IPS-11a (cell line): ENCODE data around the gene SNRNP48.
A peak's percentile ranks its signal among the peaks of the same experiment; 100 is the strongest.

Experiments
- H3K4me3 ChIP-seq: one replicate; pipeline ENCODE4 v1.5.1; 2013; ENCODE audit warnings: low read depth, low read length, control low read depth

SNRNP48 gene, protein sequence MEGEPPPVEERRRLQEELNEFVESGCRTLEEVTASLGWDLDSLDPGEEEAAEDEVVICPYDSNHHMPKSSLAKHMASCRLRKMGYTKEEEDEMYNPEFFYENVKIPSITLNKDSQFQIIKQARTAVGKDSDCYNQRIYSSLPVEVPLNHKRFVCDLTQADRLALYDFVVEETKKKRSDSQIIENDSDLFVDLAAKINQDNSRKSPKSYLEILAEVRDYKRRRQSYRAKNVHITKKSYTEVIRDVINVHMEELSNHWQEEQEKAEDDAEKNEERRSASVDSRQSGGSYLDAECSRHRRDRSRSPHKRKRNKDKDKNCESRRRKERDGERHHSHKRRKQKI

DNA sequence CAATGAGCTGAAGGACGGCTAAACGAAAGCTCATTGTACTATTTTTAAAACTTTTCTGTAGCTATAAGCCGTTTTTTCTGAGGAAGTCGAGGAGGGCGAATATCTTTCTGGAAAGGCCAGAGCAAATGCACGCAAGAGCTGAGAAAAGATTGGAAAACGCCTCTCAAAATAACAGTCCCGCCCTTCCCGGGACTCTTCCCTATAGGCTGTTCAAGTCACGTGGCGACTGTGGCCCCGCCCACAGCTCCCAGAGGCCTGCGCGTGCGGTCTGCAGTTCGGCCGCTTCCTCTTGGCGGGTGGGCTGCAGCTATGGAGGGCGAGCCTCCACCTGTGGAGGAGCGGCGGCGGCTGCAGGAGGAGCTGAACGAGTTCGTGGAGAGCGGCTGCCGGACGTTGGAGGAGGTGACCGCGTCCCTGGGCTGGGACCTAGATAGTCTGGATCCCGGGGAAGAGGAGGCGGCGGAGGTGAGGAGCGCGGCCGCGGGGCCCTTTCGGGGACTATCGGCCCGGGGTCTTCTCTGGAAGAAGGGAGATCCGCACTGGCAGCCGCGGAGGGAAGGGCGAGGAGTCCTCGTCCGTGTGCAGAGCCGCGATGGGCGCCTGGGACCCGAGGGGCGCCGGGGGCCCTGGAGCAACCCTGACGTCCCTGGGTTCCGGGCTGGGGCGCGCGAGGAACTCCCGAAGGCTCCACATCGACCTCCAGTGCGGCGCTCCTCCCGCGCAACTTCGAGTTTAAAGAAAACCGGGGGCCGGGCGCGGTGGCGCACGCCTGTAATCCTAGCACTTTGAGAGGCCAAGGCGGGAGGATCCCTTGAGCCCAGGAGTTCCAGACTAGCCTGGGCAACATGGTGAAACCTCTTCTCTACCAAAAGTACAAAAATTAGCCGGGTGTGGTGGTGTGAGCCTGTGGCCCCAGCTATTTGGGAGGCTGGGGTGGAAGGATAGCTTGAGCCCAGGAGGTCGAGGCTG lies at the start of gene SNRNP48:
SNRNP48 (plus strand) TSS at position 250 of the 969 bp plus-strand sequence; CDS start at position 310, 60 bp downstream.
- peak within 1 kb of the TSS; percentile 82 for H3K4me3 ChIP-seq

DNA sequence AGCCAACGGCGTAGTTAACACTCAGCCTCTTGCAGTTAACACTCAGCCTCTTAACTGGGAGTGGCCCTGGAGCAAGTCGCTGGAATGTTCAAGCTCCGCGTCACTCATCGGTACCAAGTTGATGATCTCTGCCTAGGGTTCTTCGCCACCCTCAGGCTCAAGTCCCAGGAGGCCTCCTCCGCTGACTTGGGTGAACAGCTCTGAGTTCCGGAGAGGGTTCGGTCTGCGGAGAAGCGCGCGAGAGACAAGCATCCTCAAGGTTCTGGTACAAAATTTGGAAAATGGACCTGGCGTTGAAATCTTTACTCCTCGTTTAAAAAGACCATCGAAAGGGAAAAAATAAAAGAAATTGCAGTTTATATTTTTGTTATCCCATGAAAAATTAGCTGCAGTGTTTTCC lies 49.4 kb upstream of the SNRNP48 start:
- H3K4me3 ChIP-seq = peak overlapping the region; percentile 77

DNA sequence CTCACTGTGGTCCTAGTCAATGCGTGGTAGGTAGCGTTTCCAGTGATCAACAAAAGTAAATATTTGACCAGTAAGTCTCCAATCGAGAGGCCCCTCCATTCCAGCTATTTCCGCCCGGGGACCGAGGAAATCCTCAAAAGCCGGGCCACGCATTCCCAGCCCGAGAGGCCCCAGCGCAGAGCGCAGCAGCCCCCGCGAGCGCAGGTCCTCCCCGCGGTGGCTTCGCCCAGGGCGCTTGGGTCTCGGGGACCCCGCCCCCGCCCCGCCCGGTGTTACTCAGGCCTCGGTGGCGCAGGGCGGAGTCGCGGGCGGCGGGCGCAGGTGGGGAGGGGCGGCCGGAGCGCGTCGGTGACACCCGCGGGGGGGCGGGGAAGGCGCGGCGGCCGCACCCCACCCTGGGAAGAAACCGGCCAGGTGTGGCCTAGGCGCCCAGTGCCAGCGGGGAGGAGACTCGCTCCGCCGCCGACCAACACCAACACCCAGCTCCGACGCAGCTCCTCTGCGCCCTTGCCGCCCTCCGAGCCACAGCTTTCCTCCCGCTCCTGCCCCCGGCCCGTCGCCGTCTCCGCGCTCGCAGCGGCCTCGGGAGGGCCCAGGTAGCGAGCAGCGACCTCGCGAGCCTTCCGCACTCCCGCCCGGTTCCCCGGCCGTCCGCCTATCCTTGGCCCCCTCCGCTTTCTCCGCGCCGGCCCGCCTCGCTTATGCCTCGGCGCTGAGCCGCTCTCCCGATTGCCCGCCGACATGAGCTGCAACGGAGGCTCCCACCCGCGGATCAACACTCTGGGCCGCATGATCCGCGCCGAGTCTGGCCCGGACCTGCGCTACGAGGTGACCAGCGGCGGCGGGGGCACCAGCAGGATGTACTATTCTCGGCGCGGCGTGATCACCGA lies 48.6 kb upstream of the SNRNP48 start, which contains the start of gene DSP:
DSP (plus strand) TSS at position 497 of the 890 bp plus-strand sequence; CDS start at position 742, 245 bp downstream.
- H3K4me3 ChIP-seq = peak within 1 kb of the TSS; percentile 77

DNA sequence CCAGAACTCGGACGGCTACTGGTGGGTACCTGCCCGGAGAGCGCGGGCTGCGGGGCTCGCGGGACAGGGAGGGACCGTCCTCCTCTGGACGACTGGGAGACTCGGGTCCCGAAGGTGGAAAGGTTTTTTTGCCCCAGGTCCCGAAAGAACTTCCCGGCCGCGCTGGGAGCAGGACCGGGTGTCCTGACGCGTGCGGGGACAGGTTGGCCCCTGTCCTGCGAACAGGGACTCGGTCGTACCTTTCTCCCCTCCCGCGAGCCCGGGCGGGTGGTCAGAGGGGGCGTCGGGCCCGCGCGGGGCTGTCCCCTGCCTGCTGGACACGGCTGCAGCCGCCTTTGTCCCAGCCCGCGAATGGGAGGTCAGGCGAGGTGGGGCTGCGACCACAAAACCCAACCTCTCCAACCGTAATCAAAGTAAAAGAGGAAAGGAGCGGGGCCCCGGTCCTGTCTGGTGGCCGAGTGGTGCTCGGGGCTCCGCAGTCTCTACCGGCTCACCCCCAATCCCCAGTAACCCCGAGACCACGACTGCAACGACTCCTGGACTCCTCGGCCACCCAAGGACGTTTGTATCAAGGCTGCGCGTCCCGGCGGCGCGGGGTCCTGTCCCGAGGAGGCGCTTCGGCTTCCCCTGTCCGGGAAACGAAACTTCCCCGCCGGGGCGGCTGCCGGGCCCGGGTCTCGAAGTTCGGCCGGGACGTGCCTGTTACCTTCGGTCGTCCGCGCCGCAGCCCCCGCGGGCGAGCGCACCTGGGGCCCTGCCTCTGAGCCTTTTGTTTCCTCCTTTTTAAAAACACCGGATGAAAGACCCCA lies 47.7 kb upstream of the SNRNP48 start:
- peak overlapping the region; percentile 77 for H3K4me3 ChIP-seq

DNA sequence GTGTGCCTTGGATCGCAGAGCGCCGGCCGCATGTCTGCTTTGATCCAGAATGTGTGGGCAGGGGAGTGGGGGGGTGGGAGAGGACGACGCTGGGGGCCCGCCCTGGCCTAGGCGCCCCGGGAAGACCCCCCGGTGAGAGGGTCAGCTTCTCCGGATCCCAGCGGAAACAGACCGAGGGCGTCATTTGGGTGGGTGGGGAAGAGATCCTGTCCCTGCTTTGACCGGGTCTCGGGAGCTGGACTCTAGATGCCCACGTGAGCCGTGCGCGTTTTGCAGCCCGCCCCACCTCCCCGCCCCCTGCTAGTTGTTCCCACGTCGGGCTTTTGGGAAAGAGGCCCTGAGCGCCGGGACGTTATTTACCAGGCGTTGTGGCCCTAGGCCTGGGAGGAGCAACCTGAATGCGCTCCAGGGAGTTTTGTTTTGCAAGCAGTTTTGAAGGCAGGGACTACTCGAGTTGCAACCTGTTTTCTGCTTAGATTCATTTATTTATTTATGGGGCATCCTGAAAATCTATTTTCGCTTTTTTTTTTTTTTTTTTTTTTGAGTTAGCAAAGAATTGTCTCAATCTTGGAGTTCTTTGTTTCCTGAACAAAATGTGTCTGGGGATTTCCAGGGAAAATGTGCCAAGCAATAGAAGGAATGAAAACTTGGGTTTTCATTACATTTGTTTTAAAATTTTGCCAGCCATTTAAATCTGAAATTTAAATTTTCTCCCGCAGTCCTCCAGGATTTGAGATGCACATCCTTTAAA lies 46.9 kb upstream of the SNRNP48 start:
- H3K4me3 ChIP-seq = peak overlapping the region; percentile 77

DNA sequence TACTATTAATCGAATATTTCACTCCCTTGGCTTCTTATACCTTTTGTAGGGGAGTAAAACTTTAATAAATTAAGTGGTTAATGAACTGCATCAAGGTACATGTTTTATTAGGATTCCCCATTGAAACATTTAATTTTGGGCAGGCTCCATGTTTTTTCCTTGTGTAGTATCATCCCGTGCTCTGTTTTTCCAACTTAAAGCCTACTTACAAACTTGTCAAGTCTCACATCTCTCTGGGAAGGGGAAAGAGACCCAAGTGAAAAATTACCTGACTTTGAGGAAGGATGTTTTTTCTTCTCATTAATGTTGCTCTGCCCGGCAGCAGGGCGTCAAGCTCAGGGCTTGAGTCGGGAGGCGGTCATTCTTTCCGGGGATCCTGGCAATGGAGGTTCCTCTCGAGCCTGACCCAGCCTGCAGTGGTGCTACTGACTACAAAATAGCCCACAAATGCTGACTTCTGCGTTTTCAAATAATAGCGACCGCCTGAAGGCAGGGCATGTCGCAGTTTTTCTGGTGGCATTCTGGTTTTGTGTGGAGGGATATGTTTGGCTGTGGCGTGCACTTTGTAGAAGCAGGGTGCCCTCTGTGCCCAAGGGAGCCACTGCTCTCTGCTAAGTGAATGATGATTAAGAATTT lies 46.1 kb upstream of the SNRNP48 start:
- H3K4me3 ChIP-seq = peak overlapping the region; percentile 10

DNA sequence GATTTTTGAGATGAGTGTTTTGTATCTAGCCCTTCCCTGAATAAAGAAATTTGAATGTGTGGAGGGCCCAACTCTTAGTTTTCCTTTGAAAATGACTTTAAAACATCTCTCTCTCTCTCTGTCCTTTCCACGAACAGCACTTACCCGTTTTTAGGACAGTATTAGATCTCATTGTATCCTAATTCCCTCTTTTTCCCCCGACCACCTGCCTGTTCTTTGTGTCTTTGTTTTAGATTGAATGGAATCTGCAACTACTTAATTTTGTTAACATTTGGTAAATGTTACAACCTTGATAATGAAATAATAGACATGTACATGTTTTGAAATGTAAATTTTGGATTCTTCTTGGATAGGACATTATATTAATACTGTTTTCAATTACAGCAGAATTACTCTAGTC lies 45.4 kb upstream of the SNRNP48 start:
- no peak overlapping the region for H3K4me3 ChIP-seq

DNA sequence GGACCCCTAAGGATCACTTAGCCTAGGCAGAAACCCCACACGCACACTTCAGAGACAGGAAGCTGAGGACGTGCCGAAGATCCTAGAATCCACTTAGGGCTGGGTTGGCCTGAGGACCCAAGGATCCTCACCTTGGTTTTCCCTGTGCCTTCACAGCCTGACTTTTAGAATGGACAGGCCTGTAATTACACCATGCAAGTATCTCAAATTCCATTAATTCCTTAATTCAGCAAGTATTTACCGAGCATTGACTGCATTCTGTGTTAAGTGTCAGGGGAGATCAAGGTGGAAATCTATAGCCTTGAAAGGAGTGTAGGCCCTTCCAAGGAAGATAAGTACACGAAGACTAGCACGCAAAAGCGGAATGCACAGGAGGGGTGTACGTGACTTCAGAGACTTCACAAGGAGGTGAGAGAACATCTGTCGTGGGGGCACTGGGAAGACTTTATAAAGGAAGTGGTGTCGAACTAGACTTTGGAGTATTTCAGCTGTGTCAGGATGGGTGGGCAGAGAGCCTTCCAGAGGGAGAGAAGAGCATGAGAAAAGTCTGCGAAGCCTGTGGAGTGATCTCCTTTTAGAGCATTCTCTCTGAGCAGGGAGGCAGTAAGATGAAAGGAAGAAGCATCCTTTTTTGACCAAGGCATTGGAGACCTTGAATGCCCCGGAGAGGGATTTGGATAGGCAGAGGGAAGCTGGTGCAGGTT lies 44.5 kb upstream of the SNRNP48 start:
- no peak overlapping the region for H3K4me3 ChIP-seq

DNA sequence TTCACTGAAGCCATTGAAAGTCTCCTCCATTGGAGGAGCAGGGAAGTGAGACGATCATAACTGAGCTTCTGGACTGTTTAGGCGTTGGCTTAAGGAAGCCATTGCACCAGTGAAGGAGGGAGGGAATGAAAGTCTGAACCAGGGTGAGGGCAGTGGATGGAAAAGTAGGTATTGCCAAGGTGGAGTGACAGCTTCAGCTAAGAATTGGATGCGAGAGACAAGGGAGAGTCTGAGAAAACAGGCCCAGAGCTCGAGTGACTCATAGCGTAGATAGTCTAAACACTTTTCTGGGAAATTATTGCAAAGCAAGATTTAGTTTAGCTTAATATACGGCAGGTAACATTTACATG lies 44.0 kb upstream of the SNRNP48 start:
- no peak overlapping the region for H3K4me3 ChIP-seq

DNA sequence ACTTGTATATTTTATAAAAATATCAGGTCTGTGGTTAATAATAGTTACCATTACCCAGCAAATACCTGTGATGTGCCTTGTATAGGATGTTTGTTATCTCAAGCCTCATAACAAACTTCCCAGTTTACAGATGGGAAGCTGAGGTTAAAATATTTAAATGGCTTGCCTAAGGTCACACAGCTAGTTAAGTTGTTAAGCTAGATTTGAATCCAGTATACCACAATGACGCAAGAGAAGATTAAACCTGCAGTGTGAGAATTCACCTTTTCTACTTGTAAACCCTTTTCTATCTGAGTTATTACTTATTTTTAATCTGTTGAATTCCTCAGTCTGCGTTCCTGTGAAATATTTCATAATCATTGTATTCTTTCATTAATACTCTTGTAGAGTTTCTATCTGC lies 43.6 kb upstream of the SNRNP48 start:
- H3K4me3 ChIP-seq = no peak overlapping the region

DNA sequence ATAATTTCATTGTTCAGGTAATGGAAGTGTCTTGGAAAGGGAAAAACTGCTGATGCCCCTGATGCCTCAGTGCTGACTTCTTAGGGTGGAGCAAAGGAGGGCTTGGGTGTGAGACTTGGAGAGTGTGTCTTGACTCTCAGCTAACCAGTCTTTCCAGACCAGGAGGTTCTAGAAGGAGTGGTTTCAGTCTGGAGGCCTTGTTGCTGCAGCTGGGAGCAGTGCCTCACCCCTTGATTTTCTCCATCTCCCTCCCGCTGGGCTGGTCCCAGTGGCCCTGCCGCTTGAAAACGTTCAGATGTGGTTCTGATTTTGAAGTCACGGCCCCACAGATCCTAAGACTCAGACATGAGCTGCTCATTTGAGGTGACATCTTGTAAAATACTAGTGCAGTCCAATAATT lies 43.1 kb upstream of the SNRNP48 start:
- no peak overlapping the region for H3K4me3 ChIP-seq

DNA sequence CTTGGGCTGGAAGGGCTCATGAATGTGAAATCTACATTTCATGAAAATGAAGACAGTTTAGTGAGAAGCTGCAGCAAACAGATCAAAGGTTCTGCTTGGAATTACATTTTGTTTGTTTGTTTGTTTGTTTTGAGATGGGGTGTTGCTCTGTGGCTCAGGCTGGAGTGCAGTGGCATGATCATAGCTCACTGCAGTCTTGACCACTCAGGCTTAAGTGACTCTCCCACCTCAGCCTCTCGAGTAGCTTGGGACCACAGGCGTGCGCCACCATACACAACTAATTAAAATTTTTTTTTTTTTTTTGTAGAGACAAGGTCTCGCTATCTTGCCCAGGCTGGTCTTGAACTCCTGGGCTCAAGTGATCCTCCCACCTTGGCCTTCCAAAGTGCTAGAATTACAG lies 42.7 kb upstream of the SNRNP48 start:
- H3K4me3 ChIP-seq = no peak overlapping the region

DNA sequence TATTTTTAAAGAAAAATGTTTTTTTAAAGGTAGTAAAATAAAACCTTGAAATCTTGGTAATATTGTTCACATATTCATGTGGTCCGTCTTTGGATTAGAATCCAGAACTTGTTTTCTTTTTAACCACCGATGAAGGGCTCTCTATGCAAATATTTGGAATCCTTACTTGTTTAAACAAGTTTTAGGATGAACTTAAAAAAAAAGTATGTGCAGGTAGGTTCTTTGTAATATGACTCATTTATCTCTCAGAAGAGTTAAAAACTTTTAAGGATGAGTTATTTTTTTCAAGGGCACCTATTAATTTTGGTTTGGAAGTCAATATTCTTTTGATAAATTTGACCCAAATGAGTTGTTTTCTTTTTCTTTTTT lies 39.6 kb upstream of the SNRNP48 start:
- H3K4me3 ChIP-seq = no peak overlapping the region

DNA sequence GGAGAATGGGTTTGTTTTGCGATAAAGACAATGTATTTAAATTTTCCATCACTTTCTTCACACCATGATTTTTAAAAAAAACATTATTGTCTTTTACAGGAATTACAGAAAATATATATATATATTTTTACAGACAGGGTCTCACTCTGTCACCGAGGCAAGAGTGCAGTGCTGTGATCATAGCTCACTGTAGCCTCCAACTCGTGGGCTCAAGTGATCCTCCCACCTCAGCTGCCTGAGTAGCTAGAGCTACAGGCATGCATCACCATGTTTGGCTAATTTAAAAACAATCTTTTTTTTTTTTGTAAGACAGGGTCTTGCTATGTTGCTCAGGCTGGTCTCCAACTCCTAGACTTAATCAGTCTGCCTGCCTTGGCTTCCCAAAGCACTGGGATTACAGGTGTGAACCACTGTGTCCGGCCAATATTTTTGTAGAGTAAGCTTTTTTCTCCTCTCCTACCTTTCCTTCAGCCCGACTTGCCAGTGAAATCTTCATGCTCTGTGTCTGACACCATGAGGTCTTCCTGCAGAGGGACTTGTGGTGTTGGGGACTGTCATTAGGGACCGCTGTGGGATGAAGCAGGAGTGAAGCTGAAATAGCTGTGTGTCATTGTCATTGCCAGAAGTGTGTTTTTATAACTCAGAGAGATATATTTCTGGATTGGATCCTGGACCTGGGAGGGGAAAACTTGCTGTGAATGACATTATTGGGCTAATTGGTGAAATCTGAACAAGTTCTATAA lies 35.3 kb upstream of the SNRNP48 start:
- no peak overlapping the region for H3K4me3 ChIP-seq

DNA sequence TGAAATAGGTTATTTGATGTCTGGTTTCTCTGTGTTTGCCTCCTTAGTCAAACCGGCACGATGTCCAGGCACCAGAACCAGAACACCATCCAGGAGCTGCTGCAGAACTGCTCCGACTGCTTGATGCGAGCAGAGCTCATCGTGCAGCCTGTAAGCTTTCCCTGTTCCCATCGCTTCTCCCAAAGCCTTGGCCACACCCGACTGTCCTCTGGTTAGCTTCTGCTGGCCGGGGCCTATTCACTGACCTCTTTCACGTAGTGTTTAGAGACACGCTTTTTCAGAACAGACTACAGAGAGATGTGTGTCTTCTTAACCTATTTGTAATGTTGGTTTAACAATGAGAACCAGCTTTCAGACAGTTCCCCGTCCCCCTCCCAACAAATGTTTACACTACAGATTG lies 34.3 kb upstream of the SNRNP48 start:
- H3K4me3 ChIP-seq = no peak overlapping the region

DNA sequence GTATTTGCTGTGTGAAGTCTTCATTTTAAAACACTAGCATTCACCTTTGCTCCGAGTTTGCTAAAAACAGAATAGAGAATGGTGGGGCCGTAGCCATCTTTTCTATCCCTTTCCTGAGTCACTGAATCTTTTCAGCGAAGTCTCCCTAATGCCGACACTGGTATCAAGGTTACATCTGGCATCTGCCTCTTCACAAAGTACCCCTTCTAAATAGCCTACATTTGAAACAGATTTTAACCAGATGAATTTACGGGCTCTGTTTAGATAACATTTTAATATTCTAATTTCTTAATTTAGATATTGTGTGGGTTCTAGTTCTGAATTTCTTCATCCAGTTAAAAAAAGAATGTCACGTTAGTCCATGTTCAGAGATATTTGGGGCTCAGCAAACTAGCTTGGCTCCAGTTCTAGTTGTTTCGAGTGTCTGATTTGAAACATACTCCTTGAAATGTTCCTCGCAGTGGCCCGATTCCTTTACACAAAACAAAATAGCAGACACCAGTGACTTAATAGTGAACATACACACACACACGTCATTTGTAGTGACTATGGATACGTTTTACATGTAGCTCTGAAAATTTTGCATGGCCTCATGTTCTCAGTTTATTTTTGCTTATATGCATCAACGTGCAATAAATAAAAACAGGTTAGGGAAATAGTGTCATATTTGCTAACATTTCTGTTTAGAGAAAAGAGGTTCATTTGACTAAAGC lies 33.4 kb upstream of the SNRNP48 start:
- H3K4me3 ChIP-seq = no peak overlapping the region

DNA sequence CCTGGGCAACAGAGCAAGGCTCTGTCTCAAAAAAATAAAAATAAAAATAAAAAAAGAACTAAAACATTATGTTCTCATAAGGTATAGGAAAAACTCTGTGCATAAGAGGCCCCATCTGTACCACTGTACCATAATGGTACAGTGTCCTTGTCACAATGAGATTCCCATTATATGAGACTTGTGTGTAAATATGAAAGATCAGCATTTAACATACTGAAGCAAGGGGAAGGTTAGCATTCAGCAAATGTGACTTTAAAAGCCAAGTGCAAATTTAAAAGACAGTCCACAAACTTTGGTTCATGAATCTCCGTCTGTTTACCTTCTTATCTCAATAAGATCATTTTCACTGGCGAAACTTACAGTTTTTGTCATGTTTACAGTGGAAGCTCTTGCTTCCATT lies 32.3 kb upstream of the SNRNP48 start:
- no peak overlapping the region for H3K4me3 ChIP-seq
